ENCODE measurements around the gene NYAP2.

NYAP2 gene

DNA sequence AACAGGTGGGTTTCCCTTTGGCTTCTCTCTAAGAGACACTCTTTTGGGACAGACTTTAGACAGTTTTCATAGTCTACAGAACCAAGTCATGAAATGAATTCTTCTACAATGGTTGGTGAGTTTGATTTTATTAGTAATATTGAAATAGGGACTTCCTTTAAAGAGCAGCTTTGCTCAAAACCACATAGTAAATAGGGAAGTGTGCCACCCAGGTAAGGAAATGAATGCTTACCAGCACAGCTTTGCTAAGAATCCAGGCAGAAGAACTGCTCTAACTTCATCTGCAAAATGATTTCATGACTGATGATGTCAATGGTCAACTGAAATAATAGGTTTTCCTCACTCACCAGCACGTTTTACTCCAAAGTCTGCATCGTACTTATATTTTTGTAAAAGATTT lies 89.2 kb downstream of the NYAP2 start:
- DNase-seq, result no peak

GRCh38 chr2:225493420-225494099 lies 94.0 kb downstream of the NYAP2 start:
- no peak for DNase-seq

DNA sequence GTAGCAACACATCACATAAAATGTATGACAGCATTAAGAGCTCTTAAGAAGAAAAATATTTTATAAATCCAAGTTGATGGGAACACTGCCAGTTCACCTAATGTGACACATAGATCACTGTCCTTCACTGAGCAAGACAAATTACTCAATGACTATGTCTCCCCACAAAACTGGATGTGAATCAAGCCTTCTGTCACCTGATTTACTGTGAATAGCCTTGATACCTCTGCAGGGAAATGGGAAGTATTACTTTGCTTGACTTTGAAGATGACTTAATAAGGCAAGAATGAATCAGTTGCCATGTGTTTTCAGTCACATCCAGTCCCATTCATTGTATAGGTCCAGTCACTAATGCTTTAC lies 94.6 kb downstream of the NYAP2 start:
- no peak for DNase-seq

GRCh38 chr2:225495706-225496105 lies 96.2 kb downstream of the NYAP2 start:
- no peak for DNase-seq

- DNase-seq, result no peak
Measured at GRCh38 chr2:225496568-225496967, 97.1 kb downstream of the NYAP2 start.

GRCh38 chr2:225497166-225497565 lies 97.7 kb downstream of the NYAP2 start:
- DNase-seq, result no peak

DNA sequence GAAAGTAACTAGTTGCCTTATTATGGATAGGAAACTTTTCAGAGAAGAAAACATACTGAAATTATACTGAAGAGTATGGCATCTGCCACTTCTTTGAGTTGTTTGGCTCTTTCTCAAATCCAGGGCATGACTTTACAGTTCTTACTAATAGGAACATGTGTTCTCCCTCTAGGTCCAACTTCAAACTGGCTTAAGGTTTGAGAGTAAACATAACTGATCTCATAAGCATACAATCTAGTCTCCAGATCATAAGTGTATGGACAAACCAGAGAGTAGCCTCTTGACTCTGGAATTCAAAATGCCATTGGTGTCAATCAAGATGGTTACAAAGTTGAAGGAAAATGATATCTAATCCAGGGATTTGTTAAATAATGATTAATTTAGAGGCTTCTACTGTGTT lies 101.5 kb downstream of the NYAP2 start:
- no peak for DNase-seq

DNA sequence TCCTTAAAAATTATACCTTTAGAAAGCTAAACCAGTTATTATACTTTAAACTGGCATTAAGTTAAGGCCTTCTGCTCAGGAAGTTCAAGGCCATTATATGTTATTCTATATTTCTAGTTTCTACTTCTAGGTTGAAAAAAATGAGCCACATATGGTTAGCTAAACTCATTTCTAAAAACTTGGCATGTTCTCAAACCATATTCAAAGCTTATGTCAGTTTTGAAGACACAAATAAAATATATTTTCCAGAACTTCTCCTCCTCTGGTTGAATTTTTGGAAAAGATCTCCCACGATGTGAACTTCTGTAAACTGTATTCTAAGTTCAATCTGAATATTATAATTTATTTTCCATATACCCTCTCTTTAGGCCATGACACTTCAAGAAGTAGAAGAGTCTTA lies 103.5 kb downstream of the NYAP2 start:
- no peak for DNase-seq

- DNase-seq, result no peak
Measured at GRCh38 chr2:225510796-225511195, 111.3 kb downstream of the NYAP2 start.

DNA sequence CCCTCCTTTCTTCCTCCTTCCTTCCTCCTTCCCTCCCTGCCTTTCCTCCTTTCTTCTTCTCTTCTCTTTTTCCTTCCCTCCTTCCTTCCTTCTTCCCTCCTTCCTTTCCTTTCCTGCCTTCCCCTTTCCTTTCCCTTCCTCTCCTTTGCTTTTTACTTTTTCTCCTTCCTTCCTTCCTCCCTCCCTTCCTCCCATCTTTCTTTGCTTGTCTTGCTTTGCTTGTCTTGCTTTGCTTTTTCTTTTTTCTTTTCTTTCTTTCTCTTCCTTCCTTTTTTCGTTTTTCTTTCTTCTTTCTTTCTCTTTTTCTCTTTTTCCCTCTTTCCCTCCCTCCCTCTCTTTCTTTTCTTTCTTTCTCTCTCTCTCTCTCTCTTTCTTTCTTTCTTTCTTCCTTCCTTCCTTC lies 113.0 kb downstream of the NYAP2 start:
- DNase-seq, result no peak

GRCh38 chr2:225512876-225513540 lies 113.5 kb downstream of the NYAP2 start:
- DNase-seq, result no peak

DNA sequence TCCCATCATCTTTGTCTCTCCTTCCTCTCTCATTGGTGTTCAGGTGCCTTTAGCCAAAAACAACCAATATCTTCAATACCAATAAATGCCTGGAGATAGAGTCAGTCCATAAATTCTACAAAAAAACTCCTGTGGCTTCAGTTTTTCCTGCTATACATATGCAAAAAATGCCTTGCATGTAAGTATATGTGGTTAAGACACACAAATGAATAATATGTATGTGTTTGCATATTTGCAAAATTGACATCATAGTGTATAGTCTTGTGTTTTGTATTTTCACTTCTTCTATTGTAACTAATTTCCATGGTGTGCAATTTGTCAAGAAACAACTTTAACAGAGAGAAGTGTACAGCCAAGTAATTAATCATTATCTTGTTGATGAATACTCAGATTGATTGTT lies 115.5 kb downstream of the NYAP2 start:
- DNase-seq, result no peak

- no peak for DNase-seq
Measured at GRCh38 chr2:225526760-225527390, 127.4 kb downstream of the NYAP2 start.

GRCh38 chr2:225531559-225531958 lies 132.0 kb downstream of the NYAP2 start:
- no peak for DNase-seq

DNA sequence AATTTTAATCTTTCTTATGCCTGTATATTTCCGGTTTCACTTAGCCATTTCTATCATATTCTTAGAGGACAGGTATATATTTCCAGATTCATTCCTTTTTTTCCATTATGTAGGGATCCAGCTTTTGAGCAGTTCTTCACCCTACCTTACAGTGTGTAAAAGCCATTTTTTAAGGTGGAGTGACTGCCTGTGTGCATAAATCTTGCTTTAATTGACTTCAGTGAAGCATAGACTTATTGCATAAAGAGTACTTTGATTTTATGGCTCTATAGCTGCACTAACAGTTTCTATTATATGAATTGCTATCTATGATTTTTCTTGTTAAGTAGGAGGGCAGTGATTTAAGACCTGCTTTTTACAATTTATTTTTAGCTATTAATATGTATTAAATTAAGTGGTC lies 132.6 kb downstream of the NYAP2 start:
- DNase-seq, result no peak

GRCh38 chr2:225534037-225534436 lies 134.5 kb downstream of the NYAP2 start:
- DNase-seq, result no peak

DNA sequence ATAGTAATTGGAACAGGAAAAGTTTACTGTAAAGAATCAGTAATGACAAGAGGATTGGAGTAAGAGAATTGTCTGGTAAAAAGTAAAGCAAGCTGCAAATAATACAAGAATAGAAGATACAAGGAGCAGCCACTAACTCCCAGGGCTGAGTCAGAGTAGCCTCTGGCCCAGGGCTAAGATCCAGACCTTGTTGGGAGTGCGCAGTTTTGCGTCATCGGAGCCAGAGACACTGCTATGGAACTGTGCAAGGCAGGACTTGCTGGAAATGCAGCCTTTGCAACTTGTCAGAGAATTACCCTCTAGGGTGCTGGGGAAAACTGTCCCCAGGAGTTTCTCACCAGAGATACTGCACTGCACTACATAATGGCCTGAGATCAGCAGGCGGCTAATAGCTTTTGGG lies 135.2 kb downstream of the NYAP2 start:
- DNase-seq, result no peak

GRCh38 chr2:225536036-225536435 lies 136.5 kb downstream of the NYAP2 start:
- no peak for DNase-seq

GRCh38 chr2:225543626-225544025 lies 144.1 kb downstream of the NYAP2 start:
- no peak for DNase-seq

DNA sequence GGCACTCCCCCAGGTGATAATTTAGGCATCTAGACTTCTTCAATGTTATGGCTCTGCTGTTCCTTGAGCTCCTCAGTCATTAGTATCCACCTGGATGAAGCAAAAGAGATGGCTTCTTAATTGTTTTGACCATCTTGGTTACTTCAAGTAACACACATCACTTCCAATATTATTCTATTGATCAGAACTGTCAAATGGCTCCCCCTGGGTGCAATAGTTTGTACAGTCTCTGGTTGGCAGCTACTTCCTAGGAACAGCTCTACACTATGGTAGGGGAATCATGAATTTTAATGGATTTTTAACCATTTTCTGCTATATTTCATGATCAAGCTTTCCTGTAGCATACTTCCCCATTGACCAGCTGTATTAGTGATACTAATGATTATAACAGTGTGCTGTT lies 157.0 kb downstream of the NYAP2 start:
- no peak for DNase-seq

- no peak for DNase-seq
Measured at GRCh38 chr2:225558399-225559071, 159.0 kb downstream of the NYAP2 start.

GRCh38 chr2:225559072-225559415 lies 159.5 kb downstream of the NYAP2 start:
- no peak for DNase-seq

GRCh38 chr2:225566798-225567197 lies 167.3 kb downstream of the NYAP2 start:
- no peak for DNase-seq

- DNase-seq, result no peak
Measured at GRCh38 chr2:225569995-225570394, 170.5 kb downstream of the NYAP2 start.
